Measurements from ENCODE around the gene FAM216B. TPM values are rescaled to one million over a fixed set of nuclear protein-coding genes. Genes with fewer than 3 reads are reported as not detected.

The FAM216B gene
- total RNA-seq, 1 donor from 2014 or later, result not detected

GRCh38 chr13:42780044-42780443 lies 1.3 kb upstream of the FAM216B start:
- Mint-ChIP-seq H3K4me3 (no peak overlapping the region), H3K9me3 (peaks cover 17% of the 10 kb centered on the region), H3K27me3 (ENCODE audit: low read depth) (peaks cover 2% of the 10 kb centered on the region), H3K4me1 (peaks cover 2% of the 10 kb centered on the region), H3K36me3 (peaks cover 4% of the 10 kb centered on the region), H3K27ac (no peak overlapping the region)
- no peak for DNase-seq (ENCODE audit: low spot score in 2 of 2, unreplicated experiment in 2 of 2)
- TF ChIP-seq CTCF (IDR thresholded peaks at IDR 0.05; ENCODE audit: unreplicated experiment), result no peak

GRCh38 chr13:42786715-42787114 lies 5.3 kb downstream of the FAM216B start:
- Mint-ChIP-seq H3K27ac (no peak overlapping the region), H3K4me3 (no peak overlapping the region), H3K36me3 (no peaks in the 10 kb centered on the region), H3K9me3 (peaks cover 3% of the 10 kb centered on the region), H3K4me1 (peaks cover 19% of the 10 kb centered on the region), H3K27me3 (ENCODE audit: low read depth) (no peaks in the 10 kb centered on the region)
- DNase-seq (ENCODE audit: low spot score in 2 of 2, unreplicated experiment in 2 of 2), result no peak
- TF ChIP-seq CTCF (IDR thresholded peaks at IDR 0.05; ENCODE audit: unreplicated experiment), result no peak

GRCh38 chr13:42788601-42789000 lies 7.2 kb downstream of the FAM216B start:
- no peak for DNase-seq (ENCODE audit: low spot score in 2 of 2, unreplicated experiment in 2 of 2)
- H3K4me3 Mint-ChIP-seq, result no peak overlapping the region
- H3K9me3 Mint-ChIP-seq, result peaks cover 9% of the 10 kb centered on the region
- no peak overlapping the region for H3K27ac Mint-ChIP-seq
- H3K27me3 Mint-ChIP-seq (ENCODE audit: low read depth), result no peaks in the 10 kb centered on the region
- TF ChIP-seq CTCF (IDR thresholded peaks at IDR 0.05; ENCODE audit: unreplicated experiment), result no peak
- no peaks in the 10 kb centered on the region for H3K36me3 Mint-ChIP-seq
- peaks cover 19% of the 10 kb centered on the region for H3K4me1 Mint-ChIP-seq

- H3K36me3 Mint-ChIP-seq, result no peaks in the 10 kb centered on the region
- no peak overlapping the region for H3K4me3 Mint-ChIP-seq
- H3K27ac Mint-ChIP-seq, result no peak overlapping the region
- peaks cover 13% of the 10 kb centered on the region for H3K9me3 Mint-ChIP-seq
- peaks cover 4% of the 10 kb centered on the region for H3K27me3 Mint-ChIP-seq (ENCODE audit: low read depth)
- H3K4me1 Mint-ChIP-seq, result peaks cover 4% of the 10 kb centered on the region
- no peak for DNase-seq (ENCODE audit: low spot score in 2 of 2, unreplicated experiment in 2 of 2)
- TF ChIP-seq CTCF (IDR thresholded peaks at IDR 0.05; ENCODE audit: unreplicated experiment), result no peak
Measured at GRCh38 chr13:42792154-42792553, 10.8 kb downstream of the FAM216B start.

- H3K4me1 Mint-ChIP-seq, result peaks cover 11% of the 10 kb centered on the region
- H3K4me3 Mint-ChIP-seq, result no peak overlapping the region
- H3K36me3 Mint-ChIP-seq, result no peaks in the 10 kb centered on the region
- DNase-seq (ENCODE audit: low spot score in 2 of 2, unreplicated experiment in 2 of 2), result no peak
- H3K27ac Mint-ChIP-seq, result no peak overlapping the region
- H3K27me3 Mint-ChIP-seq (ENCODE audit: low read depth), result peaks cover 4% of the 10 kb centered on the region
- no peak for TF ChIP-seq CTCF (IDR thresholded peaks at IDR 0.05; ENCODE audit: unreplicated experiment)
- H3K9me3 Mint-ChIP-seq, result peaks cover 10% of the 10 kb centered on the region
Measured at GRCh38 chr13:42794577-42795275, 13.3 kb downstream of the FAM216B start.

All from mesothelial cell of epicardium (in vitro differentiated cells).